ENCODE data around the gene TXNDC2.

The TXNDC2 gene

DNA sequence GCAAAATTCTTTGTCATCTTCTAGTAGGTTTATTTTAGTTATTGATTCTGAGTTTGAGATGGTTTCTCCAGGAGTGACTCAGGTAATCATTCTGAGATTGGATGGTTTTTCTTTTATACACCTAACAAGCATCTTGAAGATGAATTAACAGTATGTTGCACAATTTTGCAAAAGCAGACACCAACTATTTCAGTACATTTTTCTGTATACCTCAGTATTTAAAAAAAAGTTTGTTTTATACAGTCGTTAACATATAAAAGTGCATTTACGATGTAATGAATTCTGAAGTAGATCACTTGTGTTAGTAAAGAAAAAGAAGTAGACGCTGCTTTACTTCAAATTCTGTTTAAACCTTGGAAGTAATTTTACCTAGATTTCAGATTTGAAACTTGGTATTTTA is 31.0 kb downstream of the TXNDC2 start:
- no peak for DNase-seq (ENCODE audit: low read depth)
- TF ChIP-seq, protein P1, sequence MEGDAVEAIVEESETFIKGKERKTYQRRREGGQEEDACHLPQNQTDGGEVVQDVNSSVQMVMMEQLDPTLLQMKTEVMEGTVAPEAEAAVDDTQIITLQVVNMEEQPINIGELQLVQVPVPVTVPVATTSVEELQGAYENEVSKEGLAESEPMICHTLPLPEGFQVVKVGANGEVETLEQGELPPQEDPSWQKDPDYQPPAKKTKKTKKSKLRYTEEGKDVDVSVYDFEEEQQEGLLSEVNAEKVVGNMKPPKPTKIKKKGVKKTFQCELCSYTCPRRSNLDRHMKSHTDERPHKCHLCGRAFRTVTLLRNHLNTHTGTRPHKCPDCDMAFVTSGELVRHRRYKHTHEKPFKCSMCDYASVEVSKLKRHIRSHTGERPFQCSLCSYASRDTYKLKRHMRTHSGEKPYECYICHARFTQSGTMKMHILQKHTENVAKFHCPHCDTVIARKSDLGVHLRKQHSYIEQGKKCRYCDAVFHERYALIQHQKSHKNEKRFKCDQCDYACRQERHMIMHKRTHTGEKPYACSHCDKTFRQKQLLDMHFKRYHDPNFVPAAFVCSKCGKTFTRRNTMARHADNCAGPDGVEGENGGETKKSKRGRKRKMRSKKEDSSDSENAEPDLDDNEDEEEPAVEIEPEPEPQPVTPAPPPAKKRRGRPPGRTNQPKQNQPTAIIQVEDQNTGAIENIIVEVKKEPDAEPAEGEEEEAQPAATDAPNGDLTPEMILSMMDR (IDR thresholded peaks at IDR 0.05; ENCODE audit: control insufficient read depth, insufficient read depth, low read depth, low read length, missing control alignments): no peak

DNA sequence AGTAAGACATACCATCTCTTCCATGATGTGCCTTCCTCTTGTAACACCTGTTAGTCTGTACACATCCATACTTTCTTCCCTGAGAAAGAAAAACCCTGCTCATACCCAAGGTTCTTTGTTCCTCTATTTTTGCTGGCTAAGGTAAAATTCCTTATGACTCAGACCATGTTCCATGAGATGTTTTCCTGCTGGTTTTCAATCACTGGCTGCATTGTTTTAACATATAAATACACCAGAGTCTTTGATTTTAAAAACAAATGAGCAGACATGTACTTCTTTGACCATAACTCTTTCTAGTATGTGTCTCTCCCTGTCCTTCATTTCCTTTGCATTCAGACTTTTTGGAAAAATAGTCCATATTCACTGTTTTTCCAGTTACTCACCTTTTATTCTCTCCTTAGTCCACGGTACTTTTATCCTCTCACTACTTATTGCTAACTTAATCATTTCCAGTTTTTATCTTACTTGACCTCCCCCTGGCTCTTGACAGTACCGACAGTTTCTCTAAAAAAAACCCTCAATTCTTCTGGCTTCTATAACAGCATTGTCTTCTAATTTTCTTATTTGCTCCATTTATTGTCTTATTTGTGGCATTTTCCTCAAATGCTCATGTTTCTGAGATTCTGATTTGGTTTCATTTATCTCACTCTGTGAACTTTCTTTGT is 32.4 kb downstream of the TXNDC2 start:
- no peak overlapping the region for H3K4me3 ChIP-seq (ENCODE audit: control insufficient read depth, low read depth, low read length)
- DNase-seq (ENCODE audit: low read depth): no peak

More for the DNA sequence above, 31.0 kb downstream of the TXNDC2 start:
- no peak overlapping the region for H3K4me3 ChIP-seq (ENCODE audit: control insufficient read depth, low read depth, low read length)

DNA sequence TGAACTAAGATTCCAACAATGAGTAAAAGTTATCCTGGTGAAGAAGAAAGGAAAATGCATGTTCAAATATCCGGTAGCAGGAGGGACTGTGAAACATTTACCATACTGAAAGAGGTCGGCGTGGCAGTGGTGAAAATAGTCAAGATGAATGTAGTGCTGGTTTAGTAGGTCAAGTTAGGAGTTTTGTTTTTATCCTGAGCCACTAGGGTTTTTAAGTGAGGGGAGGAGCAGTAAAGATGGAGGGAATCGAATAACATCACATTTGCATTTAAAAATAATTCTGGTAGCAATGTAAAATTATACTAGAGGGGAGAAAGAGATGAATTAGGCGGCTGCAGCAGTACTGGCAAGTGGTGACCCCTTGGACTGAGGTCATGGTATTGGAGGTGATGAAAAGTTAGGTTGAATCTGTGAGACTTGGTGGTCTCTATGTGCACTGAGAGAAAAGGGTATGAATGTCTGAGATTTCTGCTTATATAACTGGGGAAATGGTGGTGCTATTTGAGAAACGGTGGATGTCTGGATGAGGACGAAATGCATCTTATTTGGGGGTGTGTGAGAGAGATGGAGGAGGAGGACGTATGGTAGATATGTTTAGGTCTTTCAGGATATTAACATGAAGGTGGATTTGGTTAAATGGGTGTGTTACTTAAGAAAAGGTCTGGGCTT is 33.9 kb downstream of the TXNDC2 start:
- TF ChIP-seq, protein P1 (IDR thresholded peaks at IDR 0.05; ENCODE audit: control insufficient read depth, insufficient read depth, low read depth, low read length, missing control alignments): no peak
- H3K4me3 ChIP-seq (ENCODE audit: control insufficient read depth, low read depth, low read length): no peak overlapping the region
- DNase-seq (ENCODE audit: low read depth): no peak

More for the DNA sequence above, 32.4 kb downstream of the TXNDC2 start:
- TF ChIP-seq, protein P1 (IDR thresholded peaks at IDR 0.05; ENCODE audit: control insufficient read depth, insufficient read depth, low read depth, low read length, missing control alignments): no peak

DNA sequence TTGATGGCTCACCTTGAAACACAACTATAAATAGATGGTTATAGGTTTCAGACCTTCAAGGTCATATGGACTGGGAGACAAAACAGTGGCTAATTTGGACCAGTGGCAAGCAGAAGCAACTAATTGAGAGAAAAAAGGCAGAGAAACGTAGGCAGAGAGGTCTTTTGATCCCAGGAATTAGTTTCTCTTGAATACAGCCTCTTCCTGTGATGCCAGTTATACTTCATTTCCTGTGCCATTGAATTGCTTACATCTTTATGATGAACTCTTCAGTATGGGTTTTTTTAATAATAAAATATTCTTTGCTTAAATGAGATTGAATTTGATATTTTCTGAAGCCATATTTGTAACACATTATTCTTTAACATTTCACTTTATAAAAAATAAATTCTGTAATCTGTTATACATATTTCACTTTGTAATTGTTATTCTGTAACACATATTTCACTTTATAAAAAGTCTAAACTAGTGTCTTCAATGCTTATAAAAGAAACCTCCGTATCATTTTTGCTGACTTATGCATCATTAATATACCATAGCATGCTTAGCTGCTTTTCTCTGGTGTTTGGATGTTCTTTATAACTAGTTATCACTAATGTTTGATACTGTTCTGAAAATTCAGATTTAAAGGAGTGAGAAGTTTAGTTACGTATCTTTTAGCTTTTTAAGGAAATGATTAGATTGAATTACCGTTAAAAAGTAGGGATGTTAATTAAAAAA is 37.0 kb downstream of the TXNDC2 start:
- TF ChIP-seq, protein P1 (IDR thresholded peaks at IDR 0.05; ENCODE audit: control insufficient read depth, insufficient read depth, low read depth, low read length, missing control alignments): no peak
- H3K4me3 ChIP-seq (ENCODE audit: control insufficient read depth, low read depth, low read length): no peak overlapping the region
- DNase-seq (ENCODE audit: low read depth): no peak

DNA sequence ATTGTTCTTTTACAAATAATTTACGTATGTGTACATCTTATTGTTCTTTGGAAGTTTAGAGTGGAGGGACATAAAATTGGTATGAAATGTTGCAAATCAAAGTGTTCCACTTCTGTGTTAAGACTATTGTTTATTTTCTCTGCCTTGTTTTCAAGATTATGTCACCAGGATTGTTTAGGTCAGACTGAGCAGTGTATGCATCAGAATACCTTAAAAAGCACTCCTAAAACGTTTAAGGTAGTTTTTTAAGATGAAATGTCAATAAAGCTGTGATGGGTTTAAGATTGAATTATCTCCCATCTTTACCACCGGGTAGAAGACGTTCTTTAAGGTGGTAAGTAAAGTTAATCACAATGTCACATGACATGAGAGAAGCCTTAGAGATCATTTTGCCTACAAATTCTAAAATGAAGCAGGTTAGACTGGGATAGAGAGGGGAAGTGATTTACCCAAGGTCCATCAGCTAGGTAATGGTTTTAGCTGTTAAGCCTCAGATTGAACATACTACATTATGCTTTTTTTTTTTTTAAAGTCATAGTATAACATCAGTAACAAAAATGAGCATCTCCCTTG is 38.7 kb downstream of the TXNDC2 start:
- no peak overlapping the region for H3K4me3 ChIP-seq (ENCODE audit: control insufficient read depth, low read depth, low read length)
- no peak for DNase-seq (ENCODE audit: low read depth)
- TF ChIP-seq, protein P1 (IDR thresholded peaks at IDR 0.05; ENCODE audit: control insufficient read depth, insufficient read depth, low read depth, low read length, missing control alignments): no peak

DNA sequence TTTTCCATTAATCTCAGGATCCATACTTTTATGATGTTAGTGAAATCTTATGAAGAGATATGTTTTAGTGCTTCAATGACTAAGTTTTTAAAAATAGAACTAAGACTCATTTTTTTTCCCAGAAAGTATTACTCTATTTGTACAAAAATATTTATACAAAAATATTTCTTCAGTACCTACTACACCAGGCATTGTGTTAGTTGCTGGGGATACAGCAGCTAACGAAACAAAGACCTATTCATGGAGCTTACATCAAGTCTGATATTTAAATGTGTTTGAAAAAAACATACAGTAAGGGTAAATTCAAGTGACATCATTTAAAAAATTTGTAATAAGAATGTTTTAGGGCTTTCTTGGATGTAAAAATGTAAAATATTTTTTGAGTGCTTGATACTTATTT is 39.6 kb downstream of the TXNDC2 start:
- DNase-seq (ENCODE audit: low read depth): no peak
- TF ChIP-seq, protein P1 (IDR thresholded peaks at IDR 0.05; ENCODE audit: control insufficient read depth, insufficient read depth, low read depth, low read length, missing control alignments): no peak
- H3K4me3 ChIP-seq (ENCODE audit: control insufficient read depth, low read depth, low read length): no peak overlapping the region

Data from AG09309 (cell line).